ENCODE data around the gene PDIA6.

Gene PDIA6

DNA sequence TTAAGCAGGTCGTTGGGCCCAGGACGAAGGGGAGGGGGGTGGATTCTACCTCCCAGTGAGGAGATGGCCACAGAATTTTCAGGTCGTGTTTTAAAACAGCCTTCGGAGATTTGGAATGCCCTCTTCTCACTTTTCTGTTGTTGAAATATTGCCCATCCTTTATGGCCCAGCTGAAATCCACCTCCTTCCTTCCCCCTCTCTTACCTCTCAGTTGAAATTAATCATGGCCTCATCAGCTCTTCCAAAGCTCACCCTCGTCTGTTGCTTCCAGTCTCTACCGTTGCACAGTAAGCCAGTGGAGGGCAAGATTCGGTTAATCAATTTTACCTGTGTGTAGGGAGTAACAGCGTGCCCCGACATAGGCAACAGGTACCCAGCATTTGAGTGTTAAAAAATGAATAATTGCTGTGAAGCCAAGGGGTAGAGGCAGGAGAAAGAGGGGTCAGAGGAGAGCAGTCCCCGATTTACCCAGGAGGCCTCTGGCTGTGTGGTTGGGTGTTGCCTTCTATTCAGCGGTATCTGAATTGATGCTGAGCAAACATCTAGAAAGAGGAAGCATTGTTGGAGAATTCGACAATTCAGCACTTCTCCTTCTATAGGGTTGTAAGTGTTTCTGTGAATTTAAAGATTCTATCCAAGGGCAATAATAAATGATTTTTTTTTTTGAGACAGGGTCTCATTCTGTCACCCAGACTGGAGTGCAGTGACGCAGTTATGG, 8.6 kb upstream of the PDIA6 start:
- TF ChIP-seq CEBPB (IDR thresholded peaks at IDR 0.05) (no peak), FOXM1 (IDR thresholded peaks at IDR 0.05; ENCODE audit: borderline replicate concordance, low read depth) (no peak), EP300 (IDR thresholded peaks at IDR 0.05; ENCODE audit: borderline replicate concordance) (no peak), TEAD4 (IDR thresholded peaks at IDR 0.05) (no peak), TCF12 (IDR thresholded peaks at IDR 0.05; ENCODE audit: low read depth) (no peak), TAF1 (IDR thresholded peaks at IDR 0.05; ENCODE audit: low read depth) (no peak), NFIC (IDR thresholded peaks at IDR 0.05) (no peak), RAD21 (IDR thresholded peaks at IDR 0.05; ENCODE audit: low read depth) (no peak), ZBTB7A (IDR thresholded peaks at IDR 0.05; ENCODE audit: low read depth) (no peak), CREB1 (IDR thresholded peaks at IDR 0.05; ENCODE audit: low read depth) (no peak), MAX (IDR thresholded peaks at IDR 0.05) (no peak), YY1 (IDR thresholded peaks at IDR 0.05; ENCODE audit: low read depth) (no peak), REST (IDR thresholded peaks at IDR 0.05; ENCODE audit: low read depth) (no peak), EGR1 (IDR thresholded peaks at IDR 0.05) (no peak)
- TF ChIP-seq, protein P1, sequence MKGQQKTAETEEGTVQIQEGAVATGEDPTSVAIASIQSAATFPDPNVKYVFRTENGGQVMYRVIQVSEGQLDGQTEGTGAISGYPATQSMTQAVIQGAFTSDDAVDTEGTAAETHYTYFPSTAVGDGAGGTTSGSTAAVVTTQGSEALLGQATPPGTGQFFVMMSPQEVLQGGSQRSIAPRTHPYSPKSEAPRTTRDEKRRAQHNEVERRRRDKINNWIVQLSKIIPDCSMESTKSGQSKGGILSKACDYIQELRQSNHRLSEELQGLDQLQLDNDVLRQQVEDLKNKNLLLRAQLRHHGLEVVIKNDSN (IDR thresholded peaks at IDR 0.05) = no peak

- no peak for TF ChIP-seq REST (IDR thresholded peaks at IDR 0.05; ENCODE audit: low read depth)
- TF ChIP-seq, protein P1 (IDR thresholded peaks at IDR 0.05) = no peak
- no peak for TF ChIP-seq RAD21 (IDR thresholded peaks at IDR 0.05; ENCODE audit: low read depth)
- TF ChIP-seq YY1 (IDR thresholded peaks at IDR 0.05; ENCODE audit: low read depth) = no peak
- no peak for TF ChIP-seq MAX (IDR thresholded peaks at IDR 0.05)
- no peak for TF ChIP-seq TEAD4 (IDR thresholded peaks at IDR 0.05)
- no peak for TF ChIP-seq ZBTB7A (IDR thresholded peaks at IDR 0.05; ENCODE audit: low read depth)
- TF ChIP-seq EGR1 (IDR thresholded peaks at IDR 0.05) = no peak
- TF ChIP-seq EP300 (IDR thresholded peaks at IDR 0.05; ENCODE audit: borderline replicate concordance) = no peak
- no peak for TF ChIP-seq FOXM1 (IDR thresholded peaks at IDR 0.05; ENCODE audit: borderline replicate concordance, low read depth)
- TF ChIP-seq TCF12 (IDR thresholded peaks at IDR 0.05; ENCODE audit: low read depth) = no peak
- TF ChIP-seq CREB1 (IDR thresholded peaks at IDR 0.05; ENCODE audit: low read depth) = no peak
- no peak for TF ChIP-seq CEBPB (IDR thresholded peaks at IDR 0.05)
These were observed 8.0 kb upstream of the PDIA6 start for GRCh38 chr2:10820562-10820961.

DNA sequence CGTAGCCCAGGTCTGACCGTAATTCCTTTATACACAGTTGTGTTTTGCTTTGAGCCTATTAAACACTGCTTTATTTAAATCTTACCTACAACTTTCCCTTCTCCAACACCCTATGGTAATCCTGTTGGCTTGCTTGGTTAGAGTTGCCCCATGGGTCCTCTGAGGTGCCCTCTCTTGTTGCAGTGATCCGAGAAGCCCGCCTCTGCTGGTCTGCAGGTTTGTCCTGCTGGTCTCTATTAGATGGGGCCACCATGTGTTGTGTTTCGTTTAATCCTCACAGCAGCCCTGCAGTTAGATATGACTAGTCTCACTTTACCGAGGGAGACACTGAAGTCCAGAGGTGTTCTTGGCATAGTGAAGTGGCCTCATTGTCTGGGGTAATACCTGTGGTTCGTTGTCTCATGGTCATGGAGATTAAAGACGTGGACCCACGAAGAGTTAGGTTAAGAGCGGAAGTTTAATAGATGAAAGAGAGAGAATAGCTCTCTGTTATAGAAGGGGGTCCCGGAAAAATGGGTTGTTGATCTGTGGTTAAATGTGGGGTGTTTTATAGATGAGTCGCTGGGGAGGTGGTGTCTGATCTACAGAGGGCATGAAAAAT, 7.2 kb upstream of the PDIA6 start:
- TF ChIP-seq TCF12 (IDR thresholded peaks at IDR 0.05; ENCODE audit: low read depth) (no peak), YY1 (IDR thresholded peaks at IDR 0.05; ENCODE audit: low read depth) (no peak), REST (IDR thresholded peaks at IDR 0.05; ENCODE audit: low read depth) (no peak), ZBTB7A (IDR thresholded peaks at IDR 0.05; ENCODE audit: low read depth) (no peak), EGR1 (IDR thresholded peaks at IDR 0.05) (no peak), EP300 (IDR thresholded peaks at IDR 0.05; ENCODE audit: borderline replicate concordance) (no peak), FOXM1 (IDR thresholded peaks at IDR 0.05; ENCODE audit: borderline replicate concordance, low read depth) (no peak), NFIC (IDR thresholded peaks at IDR 0.05) (no peak), CREB1 (IDR thresholded peaks at IDR 0.05; ENCODE audit: low read depth) (no peak), MAX (IDR thresholded peaks at IDR 0.05) (no peak)
- TF ChIP-seq, protein P1 (IDR thresholded peaks at IDR 0.05) = no peak

Data from Ishikawa (cell line).